ENCODE measurements around the gene CLEC4A.
"Not testable (repeated sequence)": the region's sequence is repeated elsewhere in the genome, so short reads cannot be mapped to it uniquely, and the experiment has no call there.

CLEC4A gene

GRCh38 chr12:8123124-8123912 is at the start of gene CLEC4A:
CLEC4A (plus strand) TSS chr12:8123617; CDS start chr12:8123879, 262 bp downstream.
- DNase-seq (ENCODE audit: low spot score) = no peak

GRCh38 chr12:8075935-8076334 is 47.5 kb upstream of the CLEC4A start:
- DNase-seq (ENCODE audit: low spot score) = no peak

GRCh38 chr12:8076366-8076765 is 47.1 kb upstream of the CLEC4A start:
- no peak for DNase-seq (ENCODE audit: low spot score)

- peak; percentile 70 for DNase-seq (ENCODE audit: low spot score)
Observed at GRCh38 chr12:8077207-8077606, 46.2 kb upstream of the CLEC4A start.

DNA sequence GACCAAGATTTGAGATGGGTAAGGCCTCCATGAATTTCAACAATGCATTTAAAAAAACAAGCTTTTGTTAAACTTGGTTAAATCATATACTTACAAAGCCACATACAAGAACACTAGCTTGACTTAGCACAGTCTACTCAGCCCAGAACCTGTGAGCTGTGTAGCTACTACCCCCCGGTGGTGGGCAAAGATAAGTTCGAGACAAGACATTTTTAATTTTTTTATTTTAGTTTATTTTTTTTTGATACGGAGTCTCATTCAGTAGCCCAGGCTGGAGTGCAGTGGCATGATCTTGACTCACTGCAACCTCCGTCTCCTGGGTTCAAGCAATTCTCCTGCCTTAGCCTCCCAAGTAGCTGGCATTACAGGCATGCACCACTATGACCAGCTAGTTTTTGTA is 45.0 kb upstream of the CLEC4A start:
- DNase-seq (ENCODE audit: low spot score) = peak; percentile 82

DNA sequence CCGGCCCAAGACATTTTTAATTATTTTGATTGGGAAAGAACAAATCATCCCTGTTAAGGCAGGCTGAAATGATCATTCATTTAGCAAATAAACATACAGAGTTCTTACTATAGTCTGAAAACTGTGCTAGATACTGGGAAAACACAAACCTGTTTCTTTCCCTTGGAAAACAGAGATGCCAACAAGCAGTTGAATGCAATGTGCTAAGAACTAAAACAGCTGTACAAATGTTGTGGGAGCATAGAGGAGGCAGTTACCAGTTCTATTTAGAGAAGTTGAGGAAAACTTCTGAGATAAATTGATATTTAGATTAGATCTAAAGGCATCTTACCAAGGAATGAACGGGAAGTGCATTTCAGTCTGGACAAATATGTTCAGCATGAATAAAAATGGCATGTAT is 44.5 kb upstream of the CLEC4A start:
- no peak for DNase-seq (ENCODE audit: low spot score)

- no peak for DNase-seq (ENCODE audit: low spot score)
Observed at GRCh38 chr12:8080120-8080519, 43.3 kb upstream of the CLEC4A start.

DNA sequence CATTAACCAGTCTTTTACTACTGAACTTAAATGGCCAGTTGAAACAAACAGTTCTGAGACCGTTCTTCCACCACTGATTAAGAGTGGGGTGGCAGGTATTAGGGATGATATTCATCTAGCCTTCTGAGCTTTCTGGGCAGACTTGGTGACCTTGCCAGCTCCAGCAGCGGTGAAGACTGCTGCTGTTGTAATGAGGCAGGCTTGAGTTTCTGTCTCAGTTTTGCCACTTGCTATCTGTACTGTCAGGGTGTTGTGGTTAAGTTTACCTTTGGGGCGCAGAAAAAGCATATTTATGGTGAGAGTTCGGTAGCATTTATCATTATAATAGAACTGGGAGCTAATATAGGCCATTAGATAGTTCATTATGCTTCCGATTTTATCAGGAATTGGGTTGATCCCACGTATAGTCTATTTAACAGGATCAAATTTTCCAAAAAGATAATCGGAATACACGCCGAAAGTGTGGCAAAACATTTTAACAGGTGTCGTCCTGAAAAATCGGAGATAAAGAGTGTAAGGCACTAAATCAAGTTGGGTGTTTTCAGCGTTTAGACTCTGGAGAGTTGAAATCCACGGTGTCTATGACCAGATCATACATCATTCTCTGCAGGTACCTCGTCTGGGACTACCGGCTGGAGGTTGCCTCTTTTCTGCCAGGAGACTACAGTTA is 42.0 kb upstream of the CLEC4A start:
- DNase-seq (ENCODE audit: low spot score) = peak; percentile 54

- no peak for DNase-seq (ENCODE audit: low spot score)
Observed at GRCh38 chr12:8082808-8083100, 40.7 kb upstream of the CLEC4A start.

- not testable (repeated sequence) for DNase-seq (ENCODE audit: low spot score)
Observed at GRCh38 chr12:8084351-8084750, 39.1 kb upstream of the CLEC4A start.

DNA sequence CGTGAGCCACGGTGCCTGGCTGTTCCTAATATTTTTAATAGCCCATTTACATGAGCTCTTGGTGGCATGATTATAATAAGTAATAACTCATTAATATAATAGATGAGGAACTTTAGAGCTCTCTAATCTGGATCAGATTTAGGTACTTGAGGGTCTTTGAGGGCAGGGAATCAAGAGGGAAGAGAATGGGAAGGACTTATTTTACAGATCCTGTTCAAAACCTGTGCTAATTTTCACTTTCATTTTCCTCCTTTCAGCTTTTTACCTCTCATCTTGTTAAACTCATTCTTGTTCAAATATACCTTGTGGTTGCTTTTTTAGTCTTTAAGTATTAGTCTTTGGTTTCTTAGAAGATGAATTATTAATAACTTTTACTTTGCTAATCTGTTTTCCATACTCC is 35.8 kb upstream of the CLEC4A start:
- DNase-seq (ENCODE audit: low spot score) = no peak

- DNase-seq (ENCODE audit: low spot score) = no peak
Observed at GRCh38 chr12:8088574-8088973, 34.8 kb upstream of the CLEC4A start.

GRCh38 chr12:8089277-8089676 is 34.1 kb upstream of the CLEC4A start:
- DNase-seq (ENCODE audit: low spot score) = not testable (repeated sequence)

GRCh38 chr12:8089716-8090115 is 33.7 kb upstream of the CLEC4A start:
- no peak for DNase-seq (ENCODE audit: low spot score)

- no peak for DNase-seq (ENCODE audit: low spot score)
Observed at GRCh38 chr12:8093291-8093690, 30.1 kb upstream of the CLEC4A start.

- DNase-seq (ENCODE audit: low spot score) = no peak
Observed at GRCh38 chr12:8096281-8096915, 27.0 kb upstream of the CLEC4A start.

DNA sequence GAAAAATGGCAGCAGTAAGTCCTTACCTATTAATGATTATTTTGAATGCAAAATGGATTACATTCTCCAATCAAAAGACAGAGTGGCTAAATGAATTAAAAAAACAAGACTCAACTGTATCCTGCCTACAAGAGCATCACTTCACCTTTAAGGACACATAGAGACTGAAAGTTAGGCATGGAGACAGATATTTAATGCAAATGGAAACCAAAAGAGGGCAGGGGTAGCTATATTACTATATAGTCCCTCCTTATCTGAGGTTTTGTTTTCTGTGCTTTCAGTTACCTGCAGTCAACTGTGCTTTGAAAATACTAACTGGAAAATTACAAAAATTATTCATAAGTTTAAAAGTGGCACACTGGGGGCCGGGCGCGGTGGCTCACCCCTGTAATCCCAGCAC is 24.2 kb upstream of the CLEC4A start:
- DNase-seq (ENCODE audit: low spot score) = no peak

DNA sequence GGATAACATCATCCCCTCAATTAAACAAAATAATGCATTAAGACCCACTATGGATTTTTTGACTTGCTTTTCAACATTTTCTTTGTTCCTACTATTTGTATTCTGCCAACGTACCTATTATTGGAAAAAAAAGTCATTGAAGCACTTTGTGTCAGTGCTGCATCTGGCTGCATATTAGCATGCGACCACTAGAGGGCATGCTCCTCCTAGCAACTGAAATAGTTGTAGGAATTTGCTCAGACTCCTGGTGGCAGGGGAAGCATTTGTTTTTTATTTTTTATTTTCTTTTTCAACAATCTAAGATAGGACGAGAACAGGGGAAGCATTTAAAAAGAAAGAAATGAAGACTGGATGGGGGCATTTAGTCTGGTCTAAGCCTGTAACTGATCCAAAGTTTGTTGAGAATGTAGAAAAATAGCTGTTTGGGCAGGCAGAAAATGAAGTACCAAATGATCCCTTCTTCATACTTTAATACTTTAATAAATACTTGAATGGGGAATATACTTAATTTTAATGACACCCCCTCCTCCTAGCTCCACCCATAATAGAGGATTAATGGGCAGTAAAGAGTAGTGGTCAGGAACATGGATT is 14.5 kb upstream of the CLEC4A start:
- DNase-seq (ENCODE audit: low spot score) = peak; percentile 84

DNA sequence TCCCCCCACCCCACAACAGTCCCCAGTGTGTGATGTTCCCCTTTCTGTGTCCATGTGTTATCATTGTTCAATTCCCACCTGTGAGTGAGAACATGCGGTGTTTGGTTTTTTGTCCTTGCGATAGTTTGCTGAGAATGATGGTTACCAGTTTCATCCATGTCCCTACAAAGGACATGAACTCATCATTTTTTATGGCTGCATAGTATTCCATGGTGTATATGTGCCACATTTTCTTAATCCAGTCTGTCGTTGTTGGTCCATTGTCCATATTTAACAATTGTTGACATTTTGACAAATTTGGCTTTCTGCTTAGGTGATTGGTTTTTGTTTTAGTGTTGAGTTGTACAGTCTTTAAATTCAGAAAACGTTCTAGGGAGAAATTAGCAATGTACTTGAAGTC is 10.3 kb upstream of the CLEC4A start:
- not testable (repeated sequence) for DNase-seq (ENCODE audit: low spot score)

GRCh38 chr12:8120072-8120713 is 3.2 kb upstream of the CLEC4A start:
- no peak for DNase-seq (ENCODE audit: low spot score)

- no peak for DNase-seq (ENCODE audit: low spot score)
Observed at GRCh38 chr12:8127138-8127537, 3.7 kb downstream of the CLEC4A start.

DNA sequence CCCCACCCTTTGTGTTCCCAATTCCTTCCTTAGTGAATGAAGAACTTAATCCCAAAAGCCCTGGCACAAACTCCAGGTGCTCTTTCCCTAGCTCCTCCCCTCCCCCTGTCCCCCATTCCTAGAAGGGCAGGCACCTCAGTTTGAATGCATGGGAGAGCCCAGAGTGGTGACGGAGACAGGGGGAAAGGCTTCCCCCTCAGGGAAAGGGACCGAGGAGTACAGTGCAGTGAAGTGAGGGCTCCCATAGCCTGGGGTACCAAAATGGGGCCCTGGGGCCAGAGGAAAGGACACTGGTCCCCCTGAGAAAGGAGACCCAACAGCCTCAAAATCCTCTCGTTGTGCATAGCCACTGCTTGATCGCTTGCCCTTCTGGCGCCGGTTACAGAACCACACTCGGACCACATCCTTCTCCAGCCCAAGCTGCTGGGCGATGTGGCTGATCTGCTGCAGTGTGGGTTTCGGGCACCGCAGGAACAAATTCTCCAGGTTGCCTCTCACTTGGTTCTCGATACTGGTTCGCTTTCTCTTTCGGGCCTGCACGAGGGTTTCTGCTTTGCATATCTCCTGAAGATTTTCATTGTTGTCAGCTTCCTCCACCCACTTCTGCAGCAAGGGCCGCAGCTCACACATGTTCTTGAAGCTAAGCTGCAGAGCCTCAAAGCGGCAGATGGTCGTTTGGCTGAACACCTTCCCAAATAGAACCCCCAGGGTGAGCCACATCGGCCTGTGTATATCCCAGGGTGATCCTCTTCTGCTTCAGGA is 10.4 kb downstream of the CLEC4A start:
- DNase-seq (ENCODE audit: low spot score) = not testable (repeated sequence)

Measured in SW480 (cell line).